Mucosa of descending colon (tissue), 3 donors: ENCODE results near the gene TSPAN31. TPM values are rescaled to one million over a fixed set of nuclear protein-coding genes. Genes with fewer than 3 reads are reported as not detected.

Experiments used
- ATAC-seq: fragments of 200-7000 bp; cut with Tn5 transposase; one replicate; pipeline ENCODE4 v1.9.1; 2020; ENCODE audit warnings: mild to moderate bottlenecking, moderate library complexity
- DNase-seq, 3 donors: peaks; one replicate each; pipeline ENCODE4 v3.0.0-alpha.2; 2020
- H3K36me3 ChIP-seq: fragments of 200-600 bp; one replicate; pipeline ENCODE4 v1.8.0; 2021; ENCODE audit warnings: low read depth, mild to moderate bottlenecking
- H3K4me1 ChIP-seq: fragments of 200-600 bp; one replicate; pipeline ENCODE4 v1.8.0; 2021; ENCODE audit warnings: low read depth, mild to moderate bottlenecking
- H3K4me3 ChIP-seq: fragments of 200-600 bp; one replicate; pipeline ENCODE4 v1.8.0; 2021; ENCODE audit warnings: mild to moderate bottlenecking
- H3K9me3 ChIP-seq: fragments of 200-600 bp; one replicate; pipeline ENCODE4 v1.8.0; 2021; ENCODE audit warnings: mild to moderate bottlenecking
- CTCF ChIP-seq: fragments of 200-600 bp; IDR thresholded peaks from one replicate; pipeline ENCODE4 v1.8.0; 2022; ENCODE audit warnings: antibody characterized with exemption, mild to moderate bottlenecking
- intact Hi-C, 2 donors: fragments of 100-400 bp; cut with DNase I in 1 of 2; cut with micrococcal nuclease in 1 of 2; formaldehyde crosslinking; loops; one replicate each; pipeline versions ENCODE4 v1.11.0 to v1.11.1; 2022; cut with DNase I, micrococcal nuclease
- total RNA-seq, 3 donors: library from RNA; stranded (reverse); fragmentation: NEBNext Ultra II Directional in 2 of 3; extraction: Animal tissue kit (Norgen Biotek cat#: 25700) in 2 of 3; gene quantifications; one replicate each; pipeline versions ENCODE4 v1.2.1 to v1.2.4, GENCODE V29; 2021 to 2023
- donor health status: DM: no; HTN: no; CAD: no; lungs with moderate emphysema.
- donor health status: DM: no; HTN: no; CAD: no.
- donor health status: DM: no; HTN: yes; CAD: no.

The TSPAN31 gene
- total RNA-seq, 3 donors from 2014 or later: 29.2 to 39.8 (median 30.5) TPM

DNA sequence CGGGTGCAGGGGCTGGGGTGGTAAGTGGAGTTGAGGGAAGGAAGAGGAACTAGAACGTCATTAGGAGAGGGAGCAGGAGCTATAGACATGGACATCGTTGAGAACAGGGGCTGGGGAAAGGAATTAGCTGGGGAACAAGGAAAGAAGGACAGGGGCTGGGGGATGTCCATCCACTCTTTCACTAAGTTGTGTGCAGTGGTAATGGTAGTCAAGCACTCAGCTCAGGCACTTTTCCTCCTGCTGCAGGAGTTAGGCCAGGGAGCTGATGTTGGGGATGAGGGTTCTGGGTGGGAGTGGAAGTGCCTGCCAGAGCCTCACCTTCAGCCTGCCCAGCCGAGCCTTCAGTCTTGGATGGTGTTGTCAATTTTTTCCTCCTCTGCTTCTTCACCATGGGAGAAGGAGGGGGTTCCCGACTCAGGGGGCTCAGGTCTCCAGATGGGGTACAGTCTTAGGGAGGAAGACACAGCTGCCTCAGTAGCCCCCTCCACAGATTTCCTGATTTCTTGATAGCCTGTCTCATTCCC is 15.5 kb upstream of the TSPAN31 start:
- Histone ChIP-seq H3K9me3 (no peaks in the 10 kb centered on the region), H3K4me1 (peaks cover 3% of the 10 kb centered on the region), H3K4me3 (no peak overlapping the region), H3K36me3 (no peaks in the 10 kb centered on the region)
- ATAC-seq: no peak
- intact Hi-C loops: no loop called here
- TF ChIP-seq CTCF: no peak
- no peak for DNase-seq

DNA sequence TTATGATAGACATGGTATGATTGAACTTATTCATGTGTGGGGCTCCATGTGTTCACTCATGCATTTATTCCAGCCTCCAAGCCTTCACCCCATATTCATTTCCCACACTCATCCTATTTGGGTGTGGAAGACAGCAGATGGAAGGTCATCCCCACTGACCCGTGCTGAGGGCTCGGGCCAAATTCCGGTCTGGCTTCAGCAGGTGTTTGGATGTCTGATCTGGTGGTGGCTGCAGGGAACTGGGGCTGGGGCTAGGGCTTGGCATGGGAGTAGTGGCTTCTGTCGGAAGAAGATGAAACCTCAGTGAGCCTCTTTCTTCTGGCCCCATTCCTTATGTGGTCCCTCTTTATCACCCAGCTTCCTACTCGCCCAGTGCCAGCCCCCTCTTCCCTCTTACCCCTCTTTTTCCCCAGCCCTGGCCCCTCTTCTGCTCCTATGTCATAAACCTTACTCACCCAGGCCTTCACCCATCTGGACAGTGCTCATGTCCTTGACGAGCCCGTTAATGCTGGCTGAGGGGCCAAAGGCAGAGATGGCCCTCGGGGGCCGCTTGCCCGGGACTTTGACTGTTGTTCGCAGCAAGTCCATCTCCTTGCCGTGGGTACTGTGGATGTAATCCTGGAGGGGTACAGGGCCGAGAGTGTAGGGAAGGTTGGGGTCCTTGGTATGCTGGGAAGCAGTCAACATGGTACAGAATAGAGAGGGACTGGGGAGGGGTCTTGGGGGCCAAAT is 14.3 kb upstream of the TSPAN31 start:
- Histone ChIP-seq H3K4me3 (no peak overlapping the region), H3K4me1 (peaks cover 3% of the 10 kb centered on the region), H3K9me3 (no peaks in the 10 kb centered on the region), H3K36me3 (no peaks in the 10 kb centered on the region)
- ATAC-seq: no peak
- DNase-seq: no peak
- intact Hi-C loops: no loop called here
- no peak for TF ChIP-seq CTCF

DNA sequence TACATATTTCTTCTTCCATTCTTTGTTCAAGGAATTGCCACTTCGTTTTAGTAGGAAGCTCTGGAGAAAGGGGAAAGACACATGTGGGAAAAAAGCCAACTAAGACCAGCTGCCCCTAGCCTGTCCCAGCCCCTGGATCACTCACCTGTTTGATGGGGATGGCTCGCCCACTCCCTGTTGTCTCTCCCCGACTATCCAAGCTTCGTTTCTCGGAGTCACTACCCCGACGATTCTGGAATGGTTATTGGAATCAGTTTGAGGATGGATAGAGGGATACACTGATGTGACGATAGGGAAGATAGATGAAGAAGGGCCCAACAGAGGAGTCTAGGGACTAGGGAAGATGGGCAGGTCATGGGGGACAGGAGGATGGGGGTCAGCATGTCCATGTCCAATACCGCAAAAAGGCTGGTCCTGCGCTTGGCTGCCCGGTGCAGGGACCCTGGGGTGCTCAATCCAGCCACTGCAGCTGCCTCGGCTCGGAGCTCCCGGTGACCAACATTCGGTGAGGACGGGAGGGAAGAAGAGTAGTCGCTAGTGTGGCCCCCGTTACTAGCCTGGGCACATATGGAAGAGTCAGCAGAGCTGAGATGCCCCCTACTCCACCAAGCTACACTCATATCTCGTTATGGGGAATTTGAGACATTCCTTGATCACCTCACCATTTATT is 13.3 kb upstream of the TSPAN31 start:
- ATAC-seq: no peak

GRCh38 chr12:57732270-57732669 is 12.6 kb upstream of the TSPAN31 start:
- DNase-seq (no peak), ATAC-seq (no peak)
- no peaks in the 10 kb centered on the region for H3K9me3 ChIP-seq
- intact Hi-C loops: no loop called here
- TF ChIP-seq CTCF: no peak
- no peaks in the 10 kb centered on the region for H3K36me3 ChIP-seq
- H3K4me1 ChIP-seq: no peaks in the 10 kb centered on the region
- H3K4me3 ChIP-seq: no peak overlapping the region

More for the DNA sequence above, 13.3 kb upstream of the TSPAN31 start:
- Histone ChIP-seq H3K4me3 (no peak overlapping the region), H3K4me1 (no peaks in the 10 kb centered on the region), H3K36me3 (no peaks in the 10 kb centered on the region), H3K9me3 (no peaks in the 10 kb centered on the region)
- no peak for TF ChIP-seq CTCF
- no peak for DNase-seq
- intact Hi-C loops: no loop called here

DNA sequence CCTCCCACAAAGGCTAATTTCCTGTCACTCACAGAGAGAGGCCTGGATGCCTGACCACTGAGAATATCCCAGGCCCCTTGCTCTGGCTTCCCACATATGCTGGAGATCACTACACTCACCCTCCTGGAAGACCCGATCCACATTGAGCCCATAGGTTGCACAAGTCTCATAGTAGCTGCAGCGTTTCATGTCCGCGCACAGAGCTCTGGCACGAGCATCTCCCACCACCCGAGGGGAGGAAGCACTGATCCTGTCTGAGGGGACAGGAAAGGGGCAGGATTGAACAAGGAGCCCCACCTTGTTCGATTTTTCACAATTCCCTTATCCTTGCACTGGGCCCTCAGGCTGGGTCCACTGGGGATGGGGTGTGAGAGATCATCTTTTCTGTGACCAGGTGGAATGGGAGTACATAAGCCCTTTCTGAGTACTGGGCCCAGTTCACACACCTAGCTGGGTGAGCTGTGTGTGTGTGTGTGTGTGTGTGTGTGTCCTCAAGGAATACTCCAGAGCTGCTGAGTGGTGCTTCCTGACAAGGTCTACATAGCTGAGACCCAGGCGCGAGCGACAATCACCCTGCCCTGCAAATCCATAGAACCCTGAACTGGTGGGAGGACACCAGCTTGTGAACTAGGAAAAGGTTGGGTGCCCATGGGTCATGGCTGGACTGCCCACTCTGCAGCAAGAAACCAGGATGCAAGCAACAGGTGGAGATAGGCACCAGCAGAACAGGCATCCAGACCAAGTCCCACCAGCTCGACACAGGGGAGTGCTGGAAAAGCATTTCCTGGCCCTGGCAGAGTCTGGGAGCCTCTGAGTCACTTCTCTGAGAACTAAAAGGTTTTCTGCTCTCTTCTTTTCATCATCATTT is 11.9 kb upstream of the TSPAN31 start:
- Histone ChIP-seq H3K4me1 (peaks cover 7% of the 10 kb centered on the region), H3K4me3 (no peak overlapping the region), H3K36me3 (no peaks in the 10 kb centered on the region), H3K9me3 (no peaks in the 10 kb centered on the region)
- intact Hi-C loops: no loop called here
- no peak for TF ChIP-seq CTCF
- no peak for DNase-seq
- no peak for ATAC-seq
